NCI-H1105 treated with DMSO at 0.1 percent for 48 hours (cell line): ENCODE measurements around the gene FOXA1.
A peak's percentile ranks its signal among the peaks of the same experiment; 100 is the strongest.

ENCODE experiments used
- DNase-seq: peaks from one replicate; lab custom pipeline; 2025; lab: John Stamatoyannopoulos, UW

The FOXA1 gene

GRCh38 chr14:37589715-37590427 lies 5.2 kb downstream of the FOXA1 start:
- peak; percentile 51 for DNase-seq

- DNase-seq, result peak; percentile 76
Observed at GRCh38 chr14:37588956-37589714, 5.9 kb downstream of the FOXA1 start.

GRCh38 chr14:37588667-37588955 lies 6.4 kb downstream of the FOXA1 start:
- DNase-seq, result peak; percentile 76

- no peak for DNase-seq
Observed at GRCh38 chr14:37587881-37588666, 7.0 kb downstream of the FOXA1 start.

- peak; percentile 24 for DNase-seq
Observed at GRCh38 chr14:37587131-37587803, 7.8 kb downstream of the FOXA1 start.

GRCh38 chr14:37586797-37587130 lies 8.3 kb downstream of the FOXA1 start:
- DNase-seq, result no peak

- DNase-seq, result no peak
Observed at GRCh38 chr14:37585971-37586796, 8.9 kb downstream of the FOXA1 start.

GRCh38 chr14:37585101-37585511 lies 9.9 kb downstream of the FOXA1 start:
- DNase-seq, result no peak

- DNase-seq, result no peak
Observed at GRCh38 chr14:37584211-37585100, 10.6 kb downstream of the FOXA1 start.

- peak; percentile 91 for DNase-seq
Observed at GRCh38 chr14:37583358-37584210, 11.5 kb downstream of the FOXA1 start.

- DNase-seq, result no peak
Observed at GRCh38 chr14:37580146-37580545, 14.9 kb downstream of the FOXA1 start.

- DNase-seq, result peak; percentile 53
Observed at GRCh38 chr14:37579274-37579673, 15.8 kb downstream of the FOXA1 start.

- no peak for DNase-seq
Observed at GRCh38 chr14:37573356-37573755, 21.7 kb downstream of the FOXA1 start.

GRCh38 chr14:37571391-37571790 lies 23.7 kb downstream of the FOXA1 start:
- no peak for DNase-seq

GRCh38 chr14:37569729-37570128 lies 25.3 kb downstream of the FOXA1 start:
- DNase-seq, result no peak

- no peak for DNase-seq
Observed at GRCh38 chr14:37566811-37567371, 28.2 kb downstream of the FOXA1 start.

- peak; percentile 70 for DNase-seq
Observed at GRCh38 chr14:37565550-37565949, 29.5 kb downstream of the FOXA1 start.

GRCh38 chr14:37563189-37563588 lies 31.9 kb downstream of the FOXA1 start:
- no peak for DNase-seq

GRCh38 chr14:37559386-37559785 lies 35.7 kb downstream of the FOXA1 start:
- no peak for DNase-seq
